Progenitor cell of endocrine pancreas (in vitro differentiated cells): ENCODE measurements around the gene TRIM24. TPM values are rescaled to one million over a fixed set of nuclear protein-coding genes. Genes with fewer than 3 reads are reported as not detected.

ENCODE experiments used
- DNase-seq: peaks from one replicate; pipeline ENCODE4 v3.0.0; 2021; ENCODE audit warnings: low spot score; ENCODE audit not compliant: unreplicated experiment
- H3K27ac Mint-ChIP-seq: 2 replicates; pipeline ENCODE4 v1.8.0; 2021; ENCODE audit warnings: mild to moderate bottlenecking, moderate library complexity, mixed read lengths
- H3K27me3 Mint-ChIP-seq: 2 replicates; pipeline ENCODE4 v1.8.0; 2021; ENCODE audit warnings: mixed read lengths
- H3K36me3 Mint-ChIP-seq: 2 replicates; pipeline ENCODE4 v1.8.0; 2022; ENCODE audit warnings: mixed read lengths; ENCODE audit not compliant: insufficient read depth
- H3K4me1 Mint-ChIP-seq: 2 replicates; pipeline ENCODE4 v1.8.0; 2021; ENCODE audit warnings: low read depth, mixed read lengths
- H3K4me3 Mint-ChIP-seq: 2 replicates; pipeline ENCODE4 v1.8.0; 2021; ENCODE audit warnings: low read depth, mild to moderate bottlenecking, moderate library complexity, mixed read lengths
- H3K9me3 Mint-ChIP-seq: 2 replicates; pipeline ENCODE4 v1.8.0; 2021; ENCODE audit warnings: low read depth, mixed read lengths
- total RNA-seq: library from RNA; stranded (reverse); gene quantifications from 2 replicates; pipeline ENCODE4 v1.2.1, GENCODE V29; 2021
- TF ChIP-seq, protein P1 (sequence below): fragments of 200-600 bp; sonication (generic); IDR thresholded peaks from one replicate; pipeline ENCODE4 v1.5.0; 2021; ENCODE audit warnings: antibody characterized with exemption, mild to moderate bottlenecking; ENCODE audit not compliant: unreplicated experiment

Gene TRIM24
- total RNA-seq, 1 donor from 2014 or later = 114 TPM

- TF ChIP-seq, protein P1, sequence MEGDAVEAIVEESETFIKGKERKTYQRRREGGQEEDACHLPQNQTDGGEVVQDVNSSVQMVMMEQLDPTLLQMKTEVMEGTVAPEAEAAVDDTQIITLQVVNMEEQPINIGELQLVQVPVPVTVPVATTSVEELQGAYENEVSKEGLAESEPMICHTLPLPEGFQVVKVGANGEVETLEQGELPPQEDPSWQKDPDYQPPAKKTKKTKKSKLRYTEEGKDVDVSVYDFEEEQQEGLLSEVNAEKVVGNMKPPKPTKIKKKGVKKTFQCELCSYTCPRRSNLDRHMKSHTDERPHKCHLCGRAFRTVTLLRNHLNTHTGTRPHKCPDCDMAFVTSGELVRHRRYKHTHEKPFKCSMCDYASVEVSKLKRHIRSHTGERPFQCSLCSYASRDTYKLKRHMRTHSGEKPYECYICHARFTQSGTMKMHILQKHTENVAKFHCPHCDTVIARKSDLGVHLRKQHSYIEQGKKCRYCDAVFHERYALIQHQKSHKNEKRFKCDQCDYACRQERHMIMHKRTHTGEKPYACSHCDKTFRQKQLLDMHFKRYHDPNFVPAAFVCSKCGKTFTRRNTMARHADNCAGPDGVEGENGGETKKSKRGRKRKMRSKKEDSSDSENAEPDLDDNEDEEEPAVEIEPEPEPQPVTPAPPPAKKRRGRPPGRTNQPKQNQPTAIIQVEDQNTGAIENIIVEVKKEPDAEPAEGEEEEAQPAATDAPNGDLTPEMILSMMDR = no peak
- no peaks in the 10 kb centered on the region for H3K27me3 Mint-ChIP-seq
- H3K27ac Mint-ChIP-seq = no peak overlapping the region
- H3K36me3 Mint-ChIP-seq = peaks cover 67% of the 10 kb centered on the region
- H3K9me3 Mint-ChIP-seq = peaks cover 17% of the 10 kb centered on the region
- no peak for DNase-seq
- no peak overlapping the region for H3K4me3 Mint-ChIP-seq
- H3K4me1 Mint-ChIP-seq = no peaks in the 10 kb centered on the region
Measured at GRCh38 chr7:138538518-138538917, 78.5 kb downstream of the TRIM24 start.

DNA sequence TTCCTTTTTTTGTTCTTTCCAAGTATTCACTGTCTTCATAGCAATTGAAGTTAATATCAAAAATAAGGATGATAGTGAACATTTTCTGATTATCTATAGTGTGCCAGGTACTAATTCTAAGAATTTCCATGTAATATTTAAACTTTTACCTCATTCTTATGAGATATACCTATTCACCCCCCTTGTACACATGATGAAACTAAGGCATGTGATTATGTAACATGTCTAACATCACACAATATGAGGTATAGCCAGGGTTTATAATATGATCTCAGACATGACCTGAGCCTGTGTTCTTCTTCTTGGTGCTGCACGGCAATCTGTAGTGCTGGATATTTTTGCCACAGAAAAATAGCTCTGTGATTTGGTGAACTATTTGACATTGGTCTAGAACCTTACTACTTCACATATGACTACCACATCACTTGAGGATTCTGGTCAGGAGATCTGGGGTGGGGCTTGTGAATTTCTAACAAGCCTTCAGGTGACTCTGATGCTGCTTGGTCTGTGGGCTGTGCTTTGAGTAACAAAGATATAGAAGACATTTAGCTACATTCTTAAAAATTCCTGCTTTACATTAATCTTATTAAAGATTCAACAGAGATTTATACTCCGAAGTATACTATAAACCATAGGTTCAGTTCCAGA, 79.1 kb downstream of the TRIM24 start:
- Mint-ChIP-seq H3K36me3 (peaks cover 68% of the 10 kb centered on the region), H3K27me3 (no peaks in the 10 kb centered on the region), H3K9me3 (peaks cover 18% of the 10 kb centered on the region), H3K4me1 (no peaks in the 10 kb centered on the region), H3K27ac (peak overlapping the region; percentile 20), H3K4me3 (no peak overlapping the region)
- TF ChIP-seq, protein P1 = no peak
- no peak for DNase-seq

GRCh38 chr7:138542183-138542582, 82.1 kb downstream of the TRIM24 start:
- no peaks in the 10 kb centered on the region for H3K4me1 Mint-ChIP-seq
- H3K9me3 Mint-ChIP-seq = peaks cover 23% of the 10 kb centered on the region
- peak overlapping the region; percentile 26 for H3K27ac Mint-ChIP-seq
- DNase-seq = no peak
- TF ChIP-seq, protein P1 = no peak
- no peak overlapping the region for H3K4me3 Mint-ChIP-seq
- H3K36me3 Mint-ChIP-seq = peaks cover 69% of the 10 kb centered on the region
- H3K27me3 Mint-ChIP-seq = no peaks in the 10 kb centered on the region

DNA sequence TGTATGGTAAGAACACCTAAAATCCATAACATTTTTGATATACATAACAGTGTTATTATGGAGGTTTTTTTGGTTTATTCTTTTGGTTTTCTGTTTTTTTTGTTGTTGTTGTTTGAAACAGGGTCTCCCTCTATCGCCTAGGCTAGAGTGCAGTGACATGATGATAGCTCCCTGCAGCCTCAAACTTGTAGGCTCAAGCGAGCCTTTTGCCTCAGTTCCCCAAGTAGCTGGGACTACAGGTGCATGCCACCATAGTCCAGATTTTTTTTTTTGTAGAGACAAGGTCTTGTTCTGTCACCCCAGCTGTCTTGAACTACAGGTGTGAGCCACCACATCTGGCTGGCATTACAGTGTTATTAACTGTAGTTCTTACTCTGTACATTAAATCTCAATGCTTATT, 83.7 kb downstream of the TRIM24 start:
- Mint-ChIP-seq H3K36me3 (peaks cover 73% of the 10 kb centered on the region), H3K4me3 (no peak overlapping the region), H3K9me3 (peaks cover 23% of the 10 kb centered on the region), H3K27me3 (no peaks in the 10 kb centered on the region), H3K4me1 (no peaks in the 10 kb centered on the region), H3K27ac (no peak overlapping the region)
- TF ChIP-seq, protein P1 = no peak
- DNase-seq = no peak

DNA sequence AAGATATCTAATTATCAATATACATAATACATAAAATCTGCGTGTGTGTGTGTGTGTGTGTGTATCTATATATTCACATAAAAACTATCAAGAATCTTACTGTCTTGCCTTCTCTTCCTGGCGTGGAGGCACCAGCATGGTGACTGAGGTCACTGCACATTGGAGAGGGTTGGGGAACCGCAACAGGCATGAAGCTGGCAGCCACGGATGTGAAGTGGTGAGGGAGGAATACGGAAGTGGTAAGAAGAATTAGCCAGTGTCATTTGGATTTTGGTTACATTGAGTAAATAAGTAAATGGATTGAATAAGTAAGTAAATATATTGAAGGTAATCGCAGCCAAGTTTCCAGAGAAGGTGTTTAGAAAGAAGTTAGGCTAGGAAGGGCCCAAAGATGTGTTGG, 85.1 kb downstream of the TRIM24 start:
- H3K4me3 Mint-ChIP-seq = no peak overlapping the region
- DNase-seq = no peak
- H3K9me3 Mint-ChIP-seq = peaks cover 25% of the 10 kb centered on the region
- TF ChIP-seq, protein P1 = no peak
- no peak overlapping the region for H3K27ac Mint-ChIP-seq
- no peaks in the 10 kb centered on the region for H3K4me1 Mint-ChIP-seq
- no peaks in the 10 kb centered on the region for H3K27me3 Mint-ChIP-seq
- H3K36me3 Mint-ChIP-seq = peaks cover 74% of the 10 kb centered on the region
